SIG-M5 treated with dmso at 0.1 percent for 504 hours (cell line): ENCODE measurements around the gene SBNO1.
"Not testable (repeated sequence)": the region's sequence is repeated elsewhere in the genome, so short reads cannot be mapped to it uniquely, and the experiment has no call there.

Source experiments
- DNase-seq: peaks from one replicate; lab custom pipeline; 2025; ENCODE audit not compliant: unreplicated experiment; lab: John Stamatoyannopoulos, UW

Gene SBNO1

DNA sequence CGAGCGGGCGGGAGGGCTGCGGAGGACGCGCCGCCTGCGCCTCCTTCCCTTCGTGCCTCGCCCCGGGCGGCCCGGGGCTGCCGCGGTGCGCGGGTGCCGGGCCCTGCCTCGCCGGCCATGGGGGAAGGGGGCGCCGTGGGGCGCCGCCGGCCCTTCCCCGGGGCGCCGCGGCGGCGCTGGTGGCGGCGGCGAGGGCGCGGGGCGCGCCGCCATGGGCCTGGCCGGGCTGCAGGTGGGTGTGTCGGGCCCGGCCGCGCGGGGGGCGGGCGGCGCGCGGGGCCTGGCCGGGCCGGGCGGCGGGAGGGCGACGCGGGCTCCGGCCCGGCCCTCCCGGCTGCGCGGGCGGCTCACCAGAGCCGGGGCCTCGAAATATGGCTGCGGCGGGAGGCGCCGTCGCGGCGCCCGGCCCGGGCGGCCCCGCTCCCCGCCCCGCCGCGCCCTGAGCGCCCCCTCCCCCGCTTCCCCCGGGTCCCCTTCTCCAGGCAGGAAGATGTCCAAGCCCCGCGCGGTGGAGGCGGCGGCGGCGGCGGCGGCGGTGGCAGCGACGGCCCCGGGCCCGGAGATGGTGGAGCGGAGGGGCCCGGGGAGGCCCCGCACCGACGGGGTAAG, 24.4 kb upstream of the SBNO1 start:
- DNase-seq = no peak

DNA sequence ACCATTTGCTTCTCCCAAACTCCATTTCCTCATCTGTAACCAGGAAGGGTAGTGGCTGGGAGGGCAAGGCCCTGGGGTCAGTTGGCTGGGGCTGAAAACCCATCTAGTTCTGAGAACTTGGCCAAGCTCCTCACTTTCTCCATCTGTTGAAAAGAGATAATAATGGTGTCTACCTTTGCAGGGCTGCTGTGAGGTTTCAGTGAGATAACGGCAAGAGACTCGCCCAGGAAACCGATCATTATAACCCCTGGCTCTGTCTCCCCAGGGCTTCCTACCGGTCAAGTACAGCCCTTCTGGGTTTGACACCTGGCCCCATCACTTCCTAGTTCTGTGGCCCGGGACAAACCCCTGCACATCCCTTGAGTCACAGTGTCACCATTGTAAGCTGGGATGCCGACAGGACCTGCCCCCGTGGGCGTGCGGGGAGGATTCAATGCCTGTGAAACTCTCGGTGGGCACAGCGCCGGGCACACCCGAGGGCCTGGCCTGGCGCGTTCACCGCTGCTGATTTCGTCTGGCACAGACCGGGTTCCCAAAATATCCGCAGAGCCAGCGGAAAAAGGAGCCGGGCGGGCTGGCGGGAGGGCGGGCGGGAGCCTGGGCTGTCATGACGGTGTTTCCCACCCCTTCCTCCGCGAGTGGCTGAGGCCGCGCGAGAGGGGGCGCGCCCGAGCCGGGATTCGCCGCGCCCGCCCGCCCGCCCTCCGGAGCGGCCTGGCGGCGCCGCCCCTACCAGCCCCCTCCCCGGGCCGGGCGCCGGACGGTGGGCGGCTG, 23.7 kb upstream of the SBNO1 start:
- DNase-seq = peak; percentile 73

DNA sequence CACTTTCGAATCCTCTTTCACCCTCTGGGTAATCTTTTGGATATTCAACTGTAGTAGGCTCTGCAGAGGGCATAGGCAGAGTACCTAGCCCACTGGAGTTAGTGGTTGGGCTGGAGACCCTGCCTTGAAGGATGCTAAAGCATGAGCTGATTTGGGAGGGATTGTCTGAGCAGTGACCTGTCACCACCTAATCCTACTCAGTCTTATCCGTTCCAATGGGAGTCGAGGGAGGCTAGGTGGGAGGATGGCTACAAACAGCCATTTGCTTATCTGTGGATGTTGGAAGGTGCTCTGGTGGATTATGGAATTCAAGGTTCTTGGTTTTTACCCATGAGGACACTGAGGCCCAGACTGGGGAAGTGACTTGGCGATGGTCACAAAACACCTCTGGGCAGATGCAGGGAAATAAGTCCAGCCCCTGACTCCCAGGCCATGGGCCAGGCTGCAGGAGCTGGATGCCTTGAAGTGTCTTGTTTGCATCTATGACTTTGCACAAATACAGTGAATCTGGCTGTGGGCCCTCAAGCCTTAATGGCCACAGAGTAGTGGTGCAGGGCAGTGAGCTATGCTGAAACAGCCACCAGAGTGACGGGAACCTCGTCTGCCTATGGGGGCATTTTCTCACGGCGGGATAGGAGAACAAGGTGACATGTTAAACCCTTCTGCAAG, 23.0 kb upstream of the SBNO1 start:
- DNase-seq = no peak

DNA sequence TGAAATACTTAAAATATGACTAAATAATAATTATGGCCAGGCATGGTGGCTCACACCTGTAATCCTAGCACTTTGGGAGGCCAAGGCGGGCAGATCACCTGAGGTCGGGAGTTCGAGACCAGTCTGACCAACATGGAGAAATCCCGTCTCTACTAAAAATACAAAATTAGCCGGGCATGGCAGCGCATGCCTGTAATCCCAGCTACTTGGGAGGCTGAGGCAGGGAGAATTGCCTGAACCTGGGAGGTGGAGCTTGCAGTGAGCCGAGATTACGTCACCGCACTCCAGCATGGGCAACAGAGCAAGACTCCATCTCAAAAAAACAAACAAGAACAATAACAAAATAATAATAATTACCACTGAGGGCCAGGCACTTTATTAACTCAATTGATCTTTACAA, 20.9 kb upstream of the SBNO1 start:
- not testable (repeated sequence) for DNase-seq

DNA sequence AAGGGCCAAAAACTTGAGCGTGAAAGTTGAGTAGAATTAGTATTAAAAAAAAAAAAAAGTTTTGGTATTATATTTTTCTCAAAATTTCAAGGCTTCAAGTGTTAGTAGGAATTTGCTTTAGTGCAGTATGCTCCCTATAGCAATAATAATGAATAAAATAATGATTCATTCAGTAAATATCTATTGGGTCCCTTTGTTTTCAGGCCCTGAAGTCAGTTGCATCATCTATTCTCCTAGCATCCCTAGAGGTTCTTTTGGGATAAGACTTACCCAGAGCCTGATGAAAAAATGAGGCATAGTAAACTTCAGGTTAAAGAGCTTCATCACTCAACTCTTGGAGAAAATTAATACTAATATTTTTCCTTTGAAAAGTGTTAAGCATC, 20.3 kb upstream of the SBNO1 start:
- no peak for DNase-seq

DNA sequence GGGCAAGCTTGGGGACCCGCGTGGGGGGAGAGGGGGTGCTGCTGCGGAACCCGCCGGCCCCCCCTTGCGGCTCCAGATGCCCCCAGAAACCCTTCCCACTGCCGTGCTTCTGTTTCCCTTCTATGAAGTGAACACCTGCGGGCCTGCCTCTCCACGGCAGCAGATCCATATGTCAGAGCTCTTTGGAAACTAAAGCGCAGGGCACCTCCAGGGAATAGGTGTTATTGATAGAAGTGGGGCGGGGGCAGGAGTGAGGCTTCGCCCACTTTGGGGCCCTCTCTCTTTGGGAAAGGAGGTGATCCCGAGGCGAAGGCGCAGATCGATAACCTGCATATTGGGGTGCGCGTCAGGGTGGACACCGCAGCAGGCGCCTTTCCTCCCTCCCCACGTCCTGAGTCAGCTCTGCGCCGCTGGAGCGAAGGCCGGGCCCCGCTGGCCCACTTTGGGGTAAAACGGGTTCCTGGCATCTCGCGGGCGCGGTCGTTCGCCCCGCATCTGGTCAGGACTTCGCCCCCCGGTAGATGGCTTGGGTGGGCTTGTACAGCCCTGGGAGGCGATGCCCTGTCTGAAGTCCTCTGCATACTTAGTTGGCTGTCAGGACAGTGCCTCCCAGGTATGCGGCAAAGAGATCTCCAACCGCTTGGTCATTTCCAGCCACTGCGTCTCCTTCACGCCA, 19.8 kb upstream of the SBNO1 start:
- DNase-seq = no peak

DNA sequence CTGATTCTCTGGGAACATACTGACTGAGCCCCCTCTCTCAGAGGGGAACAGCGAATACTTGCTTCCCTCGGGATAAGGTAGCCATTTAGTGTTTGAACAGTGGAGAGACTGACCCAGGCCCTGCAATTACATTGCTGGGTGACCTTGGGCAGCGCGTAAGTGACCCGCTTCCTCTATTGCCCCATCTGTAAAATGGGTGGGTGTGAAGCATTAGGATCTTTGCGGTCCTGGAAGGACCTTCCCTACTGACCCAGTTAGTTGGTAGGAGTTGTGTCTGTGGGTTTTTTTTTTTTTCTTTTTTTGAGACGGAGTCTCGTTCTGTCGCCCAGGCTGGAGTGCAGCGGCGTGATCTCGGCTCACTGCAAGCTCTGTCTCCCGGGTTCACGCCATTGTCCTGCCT, 18.0 kb upstream of the SBNO1 start:
- DNase-seq = no peak

DNA sequence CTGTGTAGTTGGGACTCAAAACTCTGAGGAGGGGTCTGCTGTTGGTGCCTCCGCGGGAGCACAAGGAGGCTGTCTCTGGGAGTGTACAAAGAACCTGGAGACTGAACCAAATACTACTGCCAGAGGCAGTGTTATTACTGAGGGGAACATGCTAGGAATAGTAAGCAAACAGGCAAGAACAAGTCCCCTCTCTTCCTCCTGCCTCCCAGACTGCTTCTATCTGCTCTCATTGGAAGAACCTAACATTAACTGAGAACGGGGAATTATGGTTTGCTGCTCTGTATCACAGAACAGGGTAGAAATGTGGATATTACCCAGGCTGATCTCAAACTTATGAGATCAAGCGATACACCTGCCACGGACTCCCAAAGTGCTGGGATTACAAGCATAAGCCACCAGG, 14.7 kb upstream of the SBNO1 start:
- no peak for DNase-seq

DNA sequence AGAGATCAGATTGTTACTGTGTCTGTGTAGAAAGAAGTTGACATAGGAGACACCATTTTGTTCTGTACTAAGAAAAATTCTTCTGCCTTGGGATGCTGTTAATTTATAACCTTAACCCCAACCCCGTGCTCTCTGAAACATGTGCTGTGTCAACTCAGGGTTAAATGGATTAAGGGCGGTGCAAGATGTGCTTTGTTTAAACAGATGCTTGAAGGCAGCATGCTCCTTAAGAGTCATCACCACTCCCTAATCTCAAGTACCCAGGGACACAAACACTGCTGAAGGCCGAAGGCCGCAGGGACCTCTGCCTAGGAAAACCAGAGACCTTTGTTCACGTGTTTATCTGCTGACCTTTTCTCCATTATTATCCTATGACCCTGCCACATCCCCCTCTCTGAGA, 7.8 kb upstream of the SBNO1 start:
- not testable (repeated sequence) for DNase-seq

DNA sequence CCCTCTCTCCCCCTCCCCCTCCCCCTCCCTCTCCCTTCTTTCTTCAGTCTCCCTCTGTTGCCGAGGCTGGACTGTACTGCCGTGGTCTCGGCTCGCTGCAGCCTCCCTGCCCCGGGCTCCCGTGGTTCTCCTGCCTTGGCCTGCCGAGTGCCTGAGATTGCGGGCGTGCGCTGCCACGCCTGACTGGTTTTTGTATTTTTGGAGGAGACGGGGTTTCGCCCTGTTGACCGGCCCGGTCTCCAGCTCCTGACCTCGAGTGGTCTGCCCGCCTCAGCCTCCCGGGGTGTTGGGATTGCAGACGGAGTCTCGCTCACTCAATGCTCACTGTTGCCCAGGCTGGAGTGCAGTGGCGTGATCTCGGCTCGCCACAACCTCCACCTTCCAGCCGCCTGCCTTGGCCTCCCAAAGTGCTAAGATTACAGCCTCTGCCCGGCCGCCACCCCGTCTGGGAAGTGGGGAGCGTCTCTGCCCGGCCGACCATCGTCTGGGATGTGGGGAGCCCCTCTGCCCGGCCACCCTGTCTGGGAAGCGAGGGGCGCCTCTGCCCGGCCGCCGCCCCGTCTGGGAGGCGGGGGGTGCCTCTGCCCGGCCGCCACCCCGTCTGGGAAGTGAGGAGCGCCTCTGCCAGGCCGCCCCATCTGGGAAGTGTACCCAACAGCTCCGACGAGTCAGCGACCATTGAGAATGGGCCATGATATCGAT, 7.2 kb upstream of the SBNO1 start:
- not testable (repeated sequence) for DNase-seq

DNA sequence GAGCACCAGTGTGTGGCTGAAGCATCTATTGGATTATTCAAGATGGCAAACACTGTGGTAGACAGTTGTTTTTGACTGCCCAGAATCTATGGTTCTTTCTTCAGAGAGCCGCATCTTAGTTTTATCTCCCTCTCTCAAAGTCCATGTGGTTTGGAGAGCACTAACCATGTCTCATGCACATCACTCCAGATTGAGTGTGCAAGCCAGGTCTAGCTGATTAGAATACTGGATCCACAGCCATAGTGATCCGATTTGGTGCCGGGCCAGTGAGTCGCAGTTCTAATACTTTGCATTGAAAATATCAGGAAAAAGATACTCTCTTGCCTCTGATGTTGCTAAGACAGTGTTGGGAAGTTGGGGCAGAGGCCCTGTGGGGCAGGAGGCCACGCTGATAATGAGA, 4.6 kb upstream of the SBNO1 start:
- DNase-seq = no peak

DNA sequence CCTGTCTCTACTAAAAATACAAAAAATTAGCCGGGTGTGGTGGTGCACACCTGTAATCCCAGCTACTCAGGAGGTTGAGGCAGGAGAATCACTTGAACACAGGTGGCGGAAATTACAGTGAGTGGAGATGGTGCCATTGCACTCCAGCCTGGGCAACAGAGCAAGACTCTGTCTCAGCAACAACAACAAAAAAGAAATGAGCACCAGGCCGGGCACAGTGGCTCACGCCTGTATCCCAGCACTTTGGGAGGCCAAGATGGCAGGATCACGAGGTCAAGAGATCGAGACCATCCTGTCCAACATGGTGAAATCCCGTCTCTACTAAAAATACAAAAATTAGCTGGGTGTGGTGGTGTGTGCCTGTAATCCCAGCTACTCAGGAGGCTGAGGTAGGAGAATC, 3.8 kb upstream of the SBNO1 start:
- not testable (repeated sequence) for DNase-seq

DNA sequence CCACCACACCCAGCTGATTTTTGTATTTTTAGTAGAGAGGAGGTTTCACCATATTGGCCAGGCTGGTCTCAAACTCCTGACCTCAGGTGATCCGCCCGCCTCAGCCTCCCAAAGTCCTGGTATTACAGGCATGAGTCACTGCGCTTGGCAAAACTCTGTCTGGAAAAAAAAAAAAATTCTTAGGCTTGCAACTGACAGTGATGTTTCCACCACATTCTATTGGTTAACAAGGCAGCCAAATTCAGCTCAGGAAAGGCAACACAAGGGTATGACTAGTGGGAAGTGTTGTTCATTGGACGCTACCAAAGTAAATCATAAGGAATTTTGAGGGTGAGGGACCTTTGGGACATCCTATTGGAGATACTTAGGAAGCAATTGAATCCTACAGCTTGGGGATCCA, 2.9 kb upstream of the SBNO1 start:
- DNase-seq = no peak

DNA sequence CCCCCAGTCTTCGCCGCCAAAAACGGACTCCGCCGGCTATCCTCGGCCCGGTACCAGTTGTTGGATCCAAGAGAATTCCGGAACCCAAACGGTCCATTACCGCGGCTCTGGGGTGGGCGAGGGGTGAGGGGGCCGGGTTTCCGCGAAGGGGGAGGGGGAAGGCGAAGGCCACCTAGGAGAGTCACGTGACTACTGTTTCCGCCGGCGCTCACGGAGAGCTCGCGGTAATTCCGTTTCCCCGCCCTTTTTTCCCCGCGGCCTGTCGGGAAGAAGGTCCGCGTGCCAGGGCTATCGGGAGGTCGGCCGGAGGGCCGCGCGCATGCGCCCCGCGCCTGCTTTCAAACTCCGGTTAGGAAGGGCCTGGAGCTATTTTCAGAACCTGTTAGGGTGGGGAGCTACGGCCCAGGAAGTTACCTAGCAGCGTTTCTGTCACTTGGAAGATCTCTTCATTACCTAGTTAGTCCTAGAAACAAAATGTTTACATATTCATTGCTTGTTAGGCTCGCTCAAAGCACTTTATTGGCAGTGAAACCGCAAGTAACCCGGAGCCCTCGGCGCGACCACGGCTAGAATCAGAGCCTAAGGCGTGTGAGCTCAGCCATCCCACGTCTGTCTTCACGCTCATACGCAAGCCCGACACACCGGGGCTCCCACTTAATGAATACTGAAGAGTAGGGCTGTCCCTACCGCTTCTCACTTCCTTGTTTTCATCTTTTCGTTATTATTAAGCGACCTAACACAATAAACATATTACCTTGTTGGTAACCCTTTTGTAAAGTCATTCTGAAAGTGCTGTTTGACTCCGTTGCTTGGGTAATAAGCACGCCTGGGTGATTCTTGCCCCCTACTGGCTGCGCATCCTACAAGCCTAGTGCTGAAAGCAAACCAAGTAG, 624 bp upstream of the SBNO1 start:
- DNase-seq = peak; percentile 99

DNA sequence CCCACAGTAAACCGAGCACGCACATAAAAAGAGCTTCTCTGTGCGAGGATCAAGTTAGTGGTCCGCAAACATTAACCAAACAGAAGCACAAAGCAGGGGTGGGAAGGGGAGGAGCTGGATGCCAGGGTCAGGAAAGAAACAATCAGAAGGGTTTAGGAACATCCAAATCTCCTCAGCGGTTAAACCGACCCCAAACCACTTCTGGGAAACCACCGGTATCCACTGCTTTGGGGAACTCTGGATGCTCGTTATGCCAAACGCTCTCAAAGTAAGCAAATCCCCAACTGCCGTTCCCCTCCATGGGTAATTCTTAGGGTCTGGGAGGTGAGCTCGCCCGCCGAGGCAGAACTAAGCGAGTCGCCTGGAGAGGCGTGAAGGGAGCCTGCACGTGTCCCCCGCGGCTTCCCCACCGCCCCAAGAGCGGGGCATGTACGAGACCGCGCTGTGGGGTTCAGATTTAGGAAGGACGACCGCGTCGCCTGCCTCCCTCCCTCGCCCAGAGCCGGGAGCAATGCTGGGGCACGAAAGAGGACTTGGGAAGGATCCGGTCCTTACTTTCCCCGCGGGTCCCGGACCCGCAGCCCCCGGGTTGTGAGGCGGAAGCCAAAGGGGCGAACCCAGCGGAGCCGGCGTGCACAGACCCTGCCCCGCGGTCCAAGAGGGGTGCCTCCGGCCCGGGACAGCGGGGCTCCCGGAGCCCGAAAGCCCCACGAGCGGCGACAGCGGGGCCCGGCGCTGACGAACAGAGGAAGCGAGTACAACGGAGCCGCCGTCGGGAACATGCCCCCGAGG, 711 bp downstream of the SBNO1 start:
- DNase-seq = peak; percentile 66

DNA sequence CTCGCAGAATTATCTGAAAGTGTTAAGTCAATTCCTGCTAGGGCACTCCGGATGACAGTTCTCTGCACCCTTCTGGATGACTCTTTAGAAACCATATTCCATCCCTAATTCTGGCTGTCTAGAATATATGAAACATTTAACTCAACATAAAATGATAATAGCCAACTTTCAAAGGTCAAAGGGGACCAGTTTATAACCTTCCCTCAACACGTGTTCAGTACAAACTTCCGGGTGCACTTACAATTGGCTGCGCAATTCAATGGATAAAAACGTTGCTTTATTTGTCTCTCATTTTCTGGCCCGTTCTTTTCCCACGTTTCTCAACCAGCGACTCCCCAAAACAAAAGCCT, 1.3 kb downstream of the SBNO1 start:
- DNase-seq = peak; percentile 66

DNA sequence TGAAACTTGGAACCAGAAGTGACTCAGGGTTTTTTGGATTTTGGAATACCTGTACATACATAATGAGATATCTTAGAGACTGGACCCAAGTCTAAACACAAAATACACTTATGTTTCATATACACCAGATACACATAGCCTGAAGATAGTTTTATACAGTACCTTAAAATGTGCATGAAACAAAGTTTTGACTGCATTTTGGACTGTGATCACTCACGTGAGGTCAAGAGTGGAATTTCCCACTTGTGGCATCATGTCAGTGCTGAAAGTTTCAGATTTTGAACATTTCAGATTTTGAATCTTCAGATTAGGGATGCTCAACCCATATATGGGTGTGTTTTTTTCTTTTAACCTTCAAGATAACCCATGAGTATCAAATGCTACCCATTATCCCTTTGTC, 6.6 kb downstream of the SBNO1 start:
- no peak for DNase-seq

DNA sequence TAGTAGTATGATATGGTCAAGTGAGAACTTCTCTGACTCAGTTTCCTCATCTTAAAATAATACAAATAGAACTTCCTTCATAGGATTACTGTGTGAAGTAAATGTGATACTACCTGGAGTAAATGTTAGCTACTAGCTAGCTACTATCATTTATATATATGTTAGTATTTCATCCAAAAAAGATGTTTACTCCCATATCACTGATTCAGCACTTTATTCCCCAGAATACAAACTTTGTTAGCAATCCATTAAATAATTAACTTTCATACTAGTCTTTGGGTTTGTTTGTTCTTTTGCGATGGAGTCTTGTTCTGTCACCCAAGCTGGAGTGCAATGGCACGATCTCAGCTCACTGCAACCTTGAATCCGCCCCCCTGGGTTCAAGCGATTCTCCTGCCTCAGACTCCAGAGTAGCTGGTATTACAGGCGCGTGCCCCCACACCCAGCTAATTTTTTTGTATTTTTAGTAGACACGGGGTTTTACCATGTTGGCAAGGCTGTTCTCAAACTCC, 8.4 kb downstream of the SBNO1 start:
- DNase-seq = no peak

DNA sequence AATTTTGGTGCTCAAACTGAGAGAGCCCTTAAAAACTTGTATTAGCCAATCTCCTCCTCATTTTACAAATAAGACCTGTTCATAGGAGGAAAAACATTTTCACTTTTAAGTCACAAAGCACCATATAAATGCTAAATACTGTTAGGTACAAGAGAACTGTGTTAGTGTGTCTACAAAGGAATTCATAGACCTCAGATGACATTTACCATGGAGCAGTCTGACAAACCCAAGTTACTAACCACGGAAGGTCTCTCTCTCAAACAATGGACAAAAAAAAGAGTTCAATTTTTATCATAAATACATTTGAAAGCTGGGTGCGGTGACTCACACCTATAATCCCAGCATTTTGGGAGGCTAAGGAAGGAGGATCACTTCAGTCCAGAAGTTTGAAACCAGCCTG, 10.0 kb downstream of the SBNO1 start:
- DNase-seq = no peak
